Panc1 (cell line): Measurements from ENCODE around the gene CAMKMT.

Source experiments
- CTCF ChIP-seq: fragments of 450-650 bp; IDR thresholded peaks from 2 replicates; pipeline ENCODE4 v1.5.1; 2017; ENCODE audit warnings: mild to moderate bottlenecking
- POLR2AphosphoS5 ChIP-seq: IDR thresholded peaks from 2 replicates; pipeline ENCODE4 v1.6.1; 2012; ENCODE audit warnings: mild to moderate bottlenecking, low read depth, low read length, moderate library complexity
- REST ChIP-seq, 2 experiments: IDR thresholded peaks; 2 replicates each; pipeline ENCODE4 v1.6.1; 2011 to 2012; ENCODE audit warnings: low read depth in 2 of 2, control low read depth in 1 of 2, low read length in 1 of 2, mild to moderate bottlenecking in 1 of 2, moderate library complexity in 1 of 2; ENCODE audit not compliant: insufficient read depth in 1 of 2

- no peak for TF ChIP-seq POLR2AphosphoS5
- TF ChIP-seq CTCF, result no peak
- TF ChIP-seq REST (IDR thresholded peaks at IDR 0.05; ENCODE audit: insufficient read depth in 1 of 2, low read depth in 2 of 2, low read length in 1 of 2), result no peak
Observed at GRCh38 chr2:44442019-44442418, 80.3 kb downstream of the CAMKMT start.
